ENCODE results near the gene TRAF5.
A peak's percentile ranks its signal among the peaks of the same experiment; 100 is the strongest.
"Not testable (repeated sequence)": the region's sequence is repeated elsewhere in the genome, so short reads cannot be mapped to it uniquely, and the experiment has no call there.

TRAF5 gene

GRCh38 chr1:211382182-211382713 is 55.6 kb downstream of the TRAF5 start:
- DNase-seq: no peak

DNA sequence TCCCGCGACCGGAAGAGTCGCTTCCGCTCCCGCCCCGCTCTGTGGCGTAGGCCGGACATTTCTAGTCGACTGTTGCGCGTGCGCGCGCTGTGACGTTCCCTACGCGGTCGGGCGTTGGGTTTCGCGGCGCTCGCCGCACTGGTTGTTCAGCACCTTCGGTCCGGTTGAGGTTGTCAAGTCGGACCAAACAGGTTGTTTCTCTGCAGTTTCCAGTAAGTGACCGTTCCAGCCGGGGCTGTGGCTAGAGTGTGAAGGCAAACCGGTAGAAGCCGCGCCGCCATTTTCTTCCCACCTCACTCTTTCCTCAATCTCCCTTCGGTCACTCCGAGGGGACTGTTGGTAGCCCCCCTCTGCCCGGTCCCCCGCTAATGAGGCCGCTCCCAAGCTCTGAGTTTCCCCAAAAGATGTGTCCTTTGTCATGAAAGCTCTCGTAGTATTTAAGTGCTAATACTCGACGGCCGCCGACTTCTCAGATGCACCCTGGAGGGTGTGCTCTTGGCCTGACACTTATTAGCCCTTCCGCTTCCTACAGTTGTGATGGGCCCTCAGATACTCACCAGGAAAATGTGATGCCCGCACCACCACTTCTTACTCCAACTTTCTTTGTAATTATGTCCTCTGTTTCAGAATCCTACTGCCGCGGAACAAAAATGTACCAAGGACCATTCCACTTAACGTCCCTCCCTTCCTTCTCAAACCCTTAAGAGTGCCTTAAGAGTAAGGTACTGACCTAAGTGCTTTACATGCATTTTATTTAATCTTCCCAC is 56.3 kb downstream of the TRAF5 start:
- peak; percentile 57 for DNase-seq

DNA sequence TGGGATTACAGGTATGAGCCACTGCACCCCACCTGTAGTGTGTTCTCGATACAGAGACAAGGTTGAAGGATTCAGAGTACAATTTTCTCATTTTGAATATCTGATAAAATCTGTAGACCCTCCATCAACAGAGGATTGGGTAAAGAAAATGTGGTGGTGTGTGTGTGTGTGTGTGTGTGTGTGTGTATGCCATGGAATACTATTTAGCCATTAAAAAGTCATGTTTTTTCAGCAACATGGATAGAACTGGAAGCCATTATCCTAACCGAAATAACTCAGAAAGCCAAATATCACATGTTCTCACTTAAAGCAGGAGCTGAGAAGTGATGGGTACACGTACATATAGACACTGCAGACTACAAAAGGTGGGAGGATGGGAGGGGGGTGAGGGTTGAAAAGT is 57.9 kb downstream of the TRAF5 start:
- no peak for DNase-seq

DNA sequence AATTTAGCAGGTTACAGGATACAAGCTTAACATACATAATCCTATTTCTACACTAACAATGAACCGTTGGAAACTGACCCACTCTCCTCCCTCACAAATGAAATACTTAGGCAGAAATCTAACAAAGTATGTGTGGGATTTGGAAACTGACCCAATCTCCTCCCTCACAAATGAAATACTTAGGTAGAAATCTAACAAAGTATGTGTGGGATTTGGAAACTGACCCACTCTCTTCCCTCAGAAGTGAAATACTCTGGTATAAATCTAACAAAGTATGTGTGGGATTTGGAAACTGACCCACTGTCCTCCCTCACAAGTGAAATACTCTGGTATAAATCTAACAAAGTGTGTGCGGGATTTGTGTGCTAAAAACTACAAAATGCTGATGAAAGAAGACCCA is 60.3 kb downstream of the TRAF5 start:
- no peak for DNase-seq

- not testable (repeated sequence) for DNase-seq
Observed at GRCh38 chr1:211390829-211391228, 64.2 kb downstream of the TRAF5 start.

GRCh38 chr1:211393203-211393602 is 66.6 kb downstream of the TRAF5 start:
- no peak for DNase-seq

GRCh38 chr1:211398266-211398930 is 71.8 kb downstream of the TRAF5 start:
- not testable (repeated sequence) for DNase-seq

- not testable (repeated sequence) for DNase-seq
Observed at GRCh38 chr1:211399851-211400393, 73.3 kb downstream of the TRAF5 start.

GRCh38 chr1:211401751-211402150 is 75.1 kb downstream of the TRAF5 start:
- not testable (repeated sequence) for DNase-seq

GRCh38 chr1:211406086-211406485 is 79.5 kb downstream of the TRAF5 start:
- DNase-seq: not testable (repeated sequence)

- DNase-seq: not testable (repeated sequence)
Observed at GRCh38 chr1:211407749-211408148, 81.1 kb downstream of the TRAF5 start.

- DNase-seq: no peak
Observed at GRCh38 chr1:211411639-211412038, 85.0 kb downstream of the TRAF5 start.

- no peak for DNase-seq
Observed at GRCh38 chr1:211415700-211416099, 89.1 kb downstream of the TRAF5 start.

GRCh38 chr1:211416246-211416627 is 89.6 kb downstream of the TRAF5 start:
- DNase-seq: not testable (repeated sequence)

GRCh38 chr1:211416628-211417323 is 90.1 kb downstream of the TRAF5 start:
- not testable (repeated sequence) for DNase-seq

DNA sequence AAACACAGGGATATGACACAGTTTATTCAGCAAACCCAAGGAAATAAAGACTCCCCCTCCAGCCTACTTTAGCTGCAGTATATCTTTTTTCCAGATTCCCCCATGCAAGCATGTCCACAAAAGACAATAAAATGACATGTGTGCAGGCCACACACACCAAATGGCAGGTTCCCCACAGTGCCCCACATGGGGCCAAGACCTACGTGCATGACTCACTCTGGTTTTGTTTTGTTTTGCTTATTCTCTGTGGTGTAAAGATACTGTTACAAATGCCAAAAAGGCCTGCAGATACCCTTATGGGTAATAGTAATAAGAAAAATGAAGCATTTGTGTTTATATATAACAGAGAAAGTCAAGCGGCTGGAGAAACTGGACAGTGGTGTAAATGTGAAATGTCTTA is 93.8 kb downstream of the TRAF5 start:
- DNase-seq: no peak

DNA sequence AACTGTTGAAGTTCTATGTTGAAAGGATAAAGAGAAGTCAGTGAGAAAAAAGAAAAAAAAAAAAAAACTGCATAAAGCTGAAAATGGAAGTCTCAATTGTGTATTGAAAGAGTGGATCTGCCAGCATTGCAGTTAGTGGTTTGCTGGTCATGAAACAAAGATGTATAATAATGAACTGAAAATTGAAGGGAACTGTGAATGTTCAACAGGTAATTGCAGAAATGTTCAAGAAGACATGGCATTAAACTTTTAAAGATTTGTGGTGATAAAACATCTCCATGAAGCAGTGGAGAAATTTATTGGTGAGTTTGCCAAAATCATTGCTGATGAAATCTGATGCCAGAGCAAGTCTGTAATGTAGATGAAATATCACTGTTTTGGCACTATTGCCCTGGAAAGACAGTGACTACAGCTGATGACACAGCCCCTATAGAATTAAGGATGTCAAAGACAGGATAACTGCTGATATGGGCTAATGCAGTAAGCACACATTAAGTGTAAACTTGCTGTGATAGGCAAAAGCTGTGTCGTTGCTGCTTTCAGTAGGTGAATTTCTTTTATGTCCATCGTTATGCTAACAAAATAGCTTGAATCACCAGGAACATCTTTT is 94.3 kb downstream of the TRAF5 start:
- no peak for DNase-seq

DNA sequence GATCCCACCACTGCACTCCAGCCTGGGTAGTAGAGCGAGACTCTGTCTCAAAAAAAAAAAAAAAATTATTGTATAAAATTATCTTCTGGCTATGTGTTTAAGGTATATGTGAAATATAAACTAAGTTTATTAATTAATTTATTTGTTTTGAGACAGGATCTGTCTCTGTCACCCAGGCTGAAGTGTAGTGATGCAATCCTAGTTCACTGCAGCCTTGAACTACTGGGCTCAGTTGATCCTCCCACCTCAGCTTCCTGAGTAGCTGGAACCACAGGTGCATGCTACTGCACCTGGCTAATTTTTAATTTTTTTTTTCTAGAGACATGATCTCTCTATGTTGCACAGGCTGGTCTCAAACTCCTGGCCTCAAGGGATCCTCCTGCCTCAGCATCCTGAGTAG is 97.4 kb downstream of the TRAF5 start:
- no peak for DNase-seq
